ENCODE measurements around the gene CD28. TPM values are rescaled to one million over a fixed set of nuclear protein-coding genes. Genes with fewer than 3 reads are reported as not detected.

Gene CD28
- total RNA-seq, 4 donors from 2014 or later, result 0.20 to 1.3 (median 0.51) TPM

GRCh38 chr2:203685789-203686420 is 20.5 kb upstream of the CD28 start:
- Histone ChIP-seq H3K4me1 (peaks cover 15 to 50% of the 10 kb centered on the region in 2 donors), H3K4me3 (replicated peaks in 1 of 3) (no peak overlapping the region), H3K27me3 (no peaks in the 10 kb centered on the region), H3K27ac (peak overlapping the region in 2 of 3 donors; percentile 36 to 63), H3K9me3 (no peaks in the 10 kb centered on the region), H3K36me3 (no peaks in the 10 kb centered on the region)
- no peak for TF ChIP-seq CTCF (IDR thresholded peaks at IDR 0.05)
- no peak for TF ChIP-seq POLR2A (IDR thresholded peaks at IDR 0.05)
- DNase-seq, result no peak
- intact Hi-C loops (cut with DNase I), result no loop called here
- WGBS, 2 donors, result 88 to 90% methylated on average over 4 of the region's 4 CpGs

GRCh38 chr2:203687165-203687564 is 19.3 kb upstream of the CD28 start:
- intact Hi-C loops (cut with DNase I), result no loop called here
- H3K4me3 ChIP-seq (replicated peaks in 1 of 3), result no peak overlapping the region
- H3K4me1 ChIP-seq, result peaks cover 8 to 54% of the 10 kb centered on the region in 2 donors
- no peaks in the 10 kb centered on the region for H3K36me3 ChIP-seq
- TF ChIP-seq POLR2A (IDR thresholded peaks at IDR 0.05), result no peak
- no peak for TF ChIP-seq CTCF (IDR thresholded peaks at IDR 0.05)
- H3K27me3 ChIP-seq, result no peaks in the 10 kb centered on the region
- H3K27ac ChIP-seq, result no peak overlapping the region
- H3K9me3 ChIP-seq, result no peaks in the 10 kb centered on the region
- no peak for DNase-seq
- WGBS, 2 donors, result 93 to 100% methylated on average over 2 of the region's 2 CpGs

- peaks cover 6 to 43% of the 10 kb centered on the region in 2 donors for H3K4me1 ChIP-seq
- H3K36me3 ChIP-seq, result no peaks in the 10 kb centered on the region
- intact Hi-C loops (cut with DNase I), result no loop called here
- 54 to 68% methylated on average over 4 of the region's 4 CpGs for WGBS, 2 donors
- H3K27ac ChIP-seq, result no peak overlapping the region
- TF ChIP-seq POLR2A (IDR thresholded peaks at IDR 0.05) (no peak), CTCF (IDR thresholded peaks at IDR 0.05) (no peak)
- no peaks in the 10 kb centered on the region for H3K27me3 ChIP-seq
- no peak for DNase-seq
- no peaks in the 10 kb centered on the region for H3K9me3 ChIP-seq
- no peak overlapping the region for H3K4me3 ChIP-seq (replicated peaks in 1 of 3)
Measured at GRCh38 chr2:203688798-203689197, 17.6 kb upstream of the CD28 start.

GRCh38 chr2:203689426-203690116 is 16.9 kb upstream of the CD28 start:
- intact Hi-C loops (cut with DNase I), result no loop called here
- no peak overlapping the region for H3K4me3 ChIP-seq (replicated peaks in 1 of 3)
- H3K27ac ChIP-seq, result no peak overlapping the region
- peaks cover 0 to 36% of the 10 kb centered on the region in 2 donors for H3K4me1 ChIP-seq
- DNase-seq, result no peak
- TF ChIP-seq POLR2A (IDR thresholded peaks at IDR 0.05) (no peak), CTCF (IDR thresholded peaks at IDR 0.05) (no peak)
- 86 to 89% methylated on average over 8 of the region's 8 CpGs for WGBS, 2 donors
- no peaks in the 10 kb centered on the region for H3K9me3 ChIP-seq
- H3K36me3 ChIP-seq, result no peaks in the 10 kb centered on the region
- no peaks in the 10 kb centered on the region for H3K27me3 ChIP-seq

- DNase-seq, result no peak
- H3K27ac ChIP-seq, result no peak overlapping the region
- no peaks in the 10 kb centered on the region for H3K27me3 ChIP-seq
- WGBS, 2 donors, result 93 to 95% methylated on average over 4 of the region's 4 CpGs
- TF ChIP-seq POLR2A (IDR thresholded peaks at IDR 0.05), result no peak
- TF ChIP-seq CTCF (IDR thresholded peaks at IDR 0.05), result no peak
- no peak overlapping the region for H3K4me3 ChIP-seq (replicated peaks in 1 of 3)
- peaks cover 0 to 32% of the 10 kb centered on the region in 2 donors for H3K4me1 ChIP-seq
- intact Hi-C loops (cut with DNase I), result no loop called here
- no peaks in the 10 kb centered on the region for H3K36me3 ChIP-seq
- no peaks in the 10 kb centered on the region for H3K9me3 ChIP-seq
Measured at GRCh38 chr2:203690117-203690431, 16.4 kb upstream of the CD28 start.
